Mesodermal cell (in vitro differentiated cells): Measurements from ENCODE around the gene RNF19B.
A peak's percentile ranks its signal among the peaks of the same experiment; 100 is the strongest.

Experiments
- H3K27ac ChIP-seq: 2 replicates; pipeline ENCODE4 v1.7.0; 2013; ENCODE audit warnings: mild to moderate bottlenecking, low read depth, low read length, moderate library complexity; ENCODE audit not compliant: severe bottlenecking
- H3K36me3 ChIP-seq: 2 replicates; pipeline ENCODE4 v1.7.1; 2013; ENCODE audit warnings: mild to moderate bottlenecking, low read length, moderate library complexity; ENCODE audit not compliant: control insufficient read depth, insufficient read depth
- H3K4me1 ChIP-seq: one replicate; pipeline ENCODE4 v1.7.1; 2013; ENCODE audit warnings: mild to moderate bottlenecking, low read length; ENCODE audit not compliant: insufficient read depth, control insufficient read depth, poor library complexity, severe bottlenecking
- H3K4me3 ChIP-seq: 2 replicates; pipeline ENCODE4 v1.7.0; 2013; ENCODE audit warnings: low read length, control low read depth, mild to moderate bottlenecking; ENCODE audit not compliant: insufficient read depth, poor library complexity, severe bottlenecking; ENCODE audit errors: extremely low read depth
- H3K9me3 ChIP-seq: 2 replicates; pipeline ENCODE4 v1.7.1; 2013; ENCODE audit warnings: mild to moderate bottlenecking, low read length, moderate library complexity; ENCODE audit not compliant: control insufficient read depth
- WGBS, 2 experiments: methylation state at CpG; one replicate each; pipeline ENCODE4 v1.1.5; 2013; ENCODE audit warnings: missing lambda C conversion rate in 2 of 2; ENCODE audit not compliant: insufficient coverage in 2 of 2; 5-methylcytosine and 5-hydroxymethylcytosine counted together

The RNF19B gene

DNA sequence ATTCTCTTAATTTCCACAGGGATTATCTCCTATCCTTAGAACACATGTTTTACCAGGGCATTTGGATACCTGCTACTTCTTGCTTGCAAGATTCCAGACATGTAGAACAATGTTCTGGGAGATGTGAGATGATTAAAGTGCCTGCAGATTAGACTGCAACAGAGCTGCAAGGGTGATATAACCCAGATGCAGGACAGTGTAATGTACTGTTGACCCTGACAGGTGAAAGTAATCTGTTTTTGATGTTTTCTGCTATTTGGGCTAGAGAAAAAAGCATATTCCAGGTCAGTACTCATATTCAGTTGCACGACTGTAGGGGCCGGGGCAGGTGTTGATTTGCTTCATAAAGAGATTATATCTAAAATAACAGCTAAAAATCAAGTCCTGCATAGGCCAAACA is 36.3 kb downstream of the RNF19B start:
- Histone ChIP-seq H3K9me3 (no peaks in the 10 kb centered on the region), H3K36me3 (no peaks in the 10 kb centered on the region), H3K4me1 (peaks cover 18% of the 10 kb centered on the region), H3K4me3 (no peak overlapping the region), H3K27ac (no peak overlapping the region)
- no CpG with 5 or more reads among the region's 2 CpGs for WGBS, 2 experiments

GRCh38 chr1:32927441-32927840 is 37.2 kb downstream of the RNF19B start:
- WGBS, 2 experiments: 100% methylated on average over 1 of the region's 2 CpGs
- no peaks in the 10 kb centered on the region for H3K36me3 ChIP-seq
- H3K27ac ChIP-seq: no peak overlapping the region
- no peak overlapping the region for H3K4me3 ChIP-seq
- no peaks in the 10 kb centered on the region for H3K9me3 ChIP-seq
- H3K4me1 ChIP-seq: peaks cover 15% of the 10 kb centered on the region

DNA sequence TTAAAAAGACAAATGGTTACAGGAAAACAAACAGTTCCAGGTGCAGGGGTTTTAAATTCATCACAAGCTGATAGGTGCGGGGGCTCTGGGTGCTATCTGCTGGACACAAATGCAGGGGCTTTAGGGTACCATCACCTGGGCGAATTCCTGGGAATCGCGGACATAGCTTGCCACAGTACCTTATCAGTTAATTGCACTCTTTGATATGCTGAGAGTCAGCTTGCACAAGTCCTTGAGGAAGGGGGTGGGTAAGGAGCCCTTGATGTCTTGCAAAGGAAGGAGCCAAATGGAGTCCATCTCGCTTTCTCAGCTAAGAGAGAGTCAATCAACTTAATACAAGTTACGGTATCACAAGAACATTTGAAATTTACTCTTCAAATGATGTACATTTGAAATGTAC is 38.0 kb downstream of the RNF19B start:
- peak overlapping the region; percentile 19 for H3K4me3 ChIP-seq
- no peak overlapping the region for H3K27ac ChIP-seq
- 38 to 71% methylated on average over 1 of the region's 6 CpGs for WGBS, 2 experiments
- H3K9me3 ChIP-seq: no peaks in the 10 kb centered on the region
- H3K36me3 ChIP-seq: no peaks in the 10 kb centered on the region
- peaks cover 15% of the 10 kb centered on the region for H3K4me1 ChIP-seq

GRCh38 chr1:32925403-32926162 is 39.0 kb downstream of the RNF19B start:
- Histone ChIP-seq H3K27ac (peak overlapping the region; percentile 90), H3K4me1 (peaks cover 15% of the 10 kb centered on the region), H3K4me3 (peak overlapping the region; percentile 19), H3K36me3 (no peaks in the 10 kb centered on the region), H3K9me3 (no peaks in the 10 kb centered on the region)
- 3 to 5% methylated on average over 21 to 23 of the region's 24 CpGs for WGBS, 2 experiments

DNA sequence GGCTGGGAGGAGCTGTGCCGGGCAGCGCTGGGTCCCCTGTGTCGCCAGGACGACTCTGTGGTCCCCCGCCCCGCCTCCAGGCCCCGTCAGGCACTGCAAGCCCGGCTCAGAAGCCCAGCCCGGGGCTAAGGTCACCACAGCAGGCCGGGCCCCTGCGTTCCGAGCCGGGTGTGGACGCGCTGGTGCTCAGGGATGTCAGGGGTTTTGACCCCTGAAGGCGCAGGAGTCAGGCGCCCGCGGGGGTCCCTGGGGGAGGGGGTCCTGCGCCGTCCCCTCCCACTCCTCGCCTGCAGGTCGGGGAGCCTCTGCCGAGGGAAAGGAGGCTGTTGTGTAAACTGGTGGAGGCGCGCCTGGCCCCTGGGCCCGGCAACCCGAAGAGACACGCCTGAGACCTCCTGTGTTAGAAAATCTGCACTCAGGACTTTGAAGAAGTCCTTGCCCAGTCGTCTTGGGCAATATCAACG is 39.7 kb downstream of the RNF19B start:
- peaks cover 15% of the 10 kb centered on the region for H3K4me1 ChIP-seq
- WGBS, 2 experiments: 3 to 5% methylated on average over 20 to 28 of the region's 31 CpGs
- no peaks in the 10 kb centered on the region for H3K9me3 ChIP-seq
- H3K27ac ChIP-seq: peak overlapping the region; percentile 90
- peak overlapping the region; percentile 19 for H3K4me3 ChIP-seq
- H3K36me3 ChIP-seq: no peaks in the 10 kb centered on the region

- Histone ChIP-seq H3K36me3 (no peaks in the 10 kb centered on the region), H3K9me3 (no peaks in the 10 kb centered on the region), H3K27ac (no peak overlapping the region), H3K4me1 (peaks cover 13% of the 10 kb centered on the region), H3K4me3 (no peak overlapping the region)
- WGBS, 2 experiments: 96 to 98% methylated on average over 7 of the region's 7 CpGs
These were observed 43.8 kb downstream of the RNF19B start for GRCh38 chr1:32920833-32921232.

GRCh38 chr1:32919811-32920733 is 44.5 kb downstream of the RNF19B start:
- no peaks in the 10 kb centered on the region for H3K9me3 ChIP-seq
- peak overlapping the region; percentile 45 for H3K27ac ChIP-seq
- no peak overlapping the region for H3K4me3 ChIP-seq
- WGBS, 2 experiments: 91 to 98% methylated on average over 7 to 9 of the region's 11 CpGs
- peaks cover 6% of the 10 kb centered on the region for H3K4me1 ChIP-seq
- no peaks in the 10 kb centered on the region for H3K36me3 ChIP-seq

GRCh38 chr1:32918179-32918578 is 46.4 kb downstream of the RNF19B start:
- H3K36me3 ChIP-seq: no peaks in the 10 kb centered on the region
- no peak overlapping the region for H3K4me3 ChIP-seq
- H3K4me1 ChIP-seq: no peaks in the 10 kb centered on the region
- no CpG with 5 or more reads among the region's 1 CpG for WGBS, 2 experiments
- peaks cover 4% of the 10 kb centered on the region for H3K9me3 ChIP-seq
- no peak overlapping the region for H3K27ac ChIP-seq

- no peak overlapping the region for H3K27ac ChIP-seq
- WGBS, 2 experiments: 80 to 82% methylated on average over 4 to 7 of the region's 7 CpGs
- H3K36me3 ChIP-seq: no peaks in the 10 kb centered on the region
- H3K9me3 ChIP-seq: peaks cover 4% of the 10 kb centered on the region
- H3K4me3 ChIP-seq: no peak overlapping the region
- no peaks in the 10 kb centered on the region for H3K4me1 ChIP-seq
These were observed 47.1 kb downstream of the RNF19B start for GRCh38 chr1:32917521-32917920.

GRCh38 chr1:32915766-32916706 is 48.6 kb downstream of the RNF19B start:
- Histone ChIP-seq H3K36me3 (no peaks in the 10 kb centered on the region), H3K9me3 (peaks cover 4% of the 10 kb centered on the region), H3K4me3 (no peak overlapping the region), H3K4me1 (no peaks in the 10 kb centered on the region), H3K27ac (no peak overlapping the region)
- 95% methylated on average over 8 of the region's 12 CpGs for WGBS, 2 experiments
